HG02588 (cell line): ENCODE measurements around the gene SLC25A43.
"Not testable (repeated sequence)": the region's sequence is repeated elsewhere in the genome, so short reads cannot be mapped to it uniquely, and the experiment has no call there.

Experiments
- ATAC-seq: cut with Tn5 transposase; IDR thresholded peaks from one replicate; pipeline ENCODE4 v1.9.1; 2021; ENCODE audit warnings: mild to moderate bottlenecking, moderate library complexity; ENCODE audit not compliant: unreplicated experiment

SLC25A43 gene

GRCh38 chrX:119406776-119407175, 7.6 kb downstream of the SLC25A43 start:
- ATAC-seq = no peak

- no peak for ATAC-seq
These were observed 8.5 kb downstream of the SLC25A43 start for GRCh38 chrX:119407681-119408080.

- ATAC-seq = no peak
These were observed 11.1 kb downstream of the SLC25A43 start for GRCh38 chrX:119410027-119410819.

GRCh38 chrX:119410854-119411253, 11.7 kb downstream of the SLC25A43 start:
- ATAC-seq = no peak

GRCh38 chrX:119411959-119412358, 12.8 kb downstream of the SLC25A43 start:
- ATAC-seq = no peak

GRCh38 chrX:119417376-119417775, 18.2 kb downstream of the SLC25A43 start:
- ATAC-seq = no peak

GRCh38 chrX:119417842-119418241, 18.7 kb downstream of the SLC25A43 start:
- ATAC-seq = no peak

- ATAC-seq = no peak
These were observed 20.0 kb downstream of the SLC25A43 start for GRCh38 chrX:119419146-119419545.

GRCh38 chrX:119419898-119420297, 20.8 kb downstream of the SLC25A43 start:
- ATAC-seq = no peak

- ATAC-seq = no peak
These were observed 22.0 kb downstream of the SLC25A43 start for GRCh38 chrX:119421016-119421705.

- no peak for ATAC-seq
These were observed 24.5 kb downstream of the SLC25A43 start for GRCh38 chrX:119423631-119424030.

- no peak for ATAC-seq
These were observed 25.9 kb downstream of the SLC25A43 start for GRCh38 chrX:119424999-119425398.

GRCh38 chrX:119427024-119427794, 28.1 kb downstream of the SLC25A43 start:
- ATAC-seq = no peak

- no peak for ATAC-seq
These were observed 28.7 kb downstream of the SLC25A43 start for GRCh38 chrX:119427795-119428185.

GRCh38 chrX:119429471-119429870, 30.3 kb downstream of the SLC25A43 start:
- ATAC-seq = no peak

- not testable (repeated sequence) for ATAC-seq
These were observed 42.2 kb downstream of the SLC25A43 start for GRCh38 chrX:119441295-119441694.

- no peak for ATAC-seq
These were observed 43.1 kb downstream of the SLC25A43 start for GRCh38 chrX:119442286-119442685.

GRCh38 chrX:119453202-119453601, 54.1 kb downstream of the SLC25A43 start:
- ATAC-seq = no peak

- ATAC-seq = no peak
These were observed 56.1 kb downstream of the SLC25A43 start for GRCh38 chrX:119455264-119455663.

GRCh38 chrX:119459181-119459580, 60.0 kb downstream of the SLC25A43 start:
- no peak for ATAC-seq

GRCh38 chrX:119465555-119465954, 66.4 kb downstream of the SLC25A43 start:
- no peak for ATAC-seq

- no peak for ATAC-seq
These were observed 67.8 kb downstream of the SLC25A43 start for GRCh38 chrX:119466970-119467369.
